Gastroesophageal sphincter (tissue), 4 donors: ENCODE data around the gene PAH. TPM values are rescaled to one million over a fixed set of nuclear protein-coding genes. Genes with fewer than 3 reads are reported as not detected.
A peak's percentile ranks its signal among the peaks of the same experiment; 100 is the strongest.

Experiments used
- ATAC-seq: fragments of 150-250 bp; one replicate; pipeline ENCODE4 v1.9.1; 2016; ENCODE audit warnings: mild to moderate bottlenecking, moderate library complexity
- H3K27ac ChIP-seq, 4 donors: fragments of 200-600 bp; sonication (generic) in 3 of 4; 1 replicate in 3 of 4; 2 replicates in 1 of 4; pipeline ENCODE4 v1.5.1; 2016 to 2019
- H3K27me3 ChIP-seq: fragments of 200-600 bp; sonication (generic); one replicate; pipeline ENCODE4 v1.5.1; 2019
- H3K36me3 ChIP-seq, 2 donors: fragments of 200-600 bp; sonication (generic); one replicate each; pipeline ENCODE4 v1.5.1; 2019; ENCODE audit warnings: control low read depth in 1 of 2
- H3K4me1 ChIP-seq, 3 donors: fragments of 200-600 bp; sonication (generic); 1 replicate in 2 of 3; 2 replicates in 1 of 3; pipeline ENCODE4 v1.5.1; 2016 to 2019; ENCODE audit warnings: control low read depth in 2 of 3
- H3K4me3 ChIP-seq, 2 donors: fragments of 200-600 bp; sonication (generic); one replicate each; pipeline ENCODE4 v1.5.1; 2019; ENCODE audit warnings: mild to moderate bottlenecking in 1 of 2, moderate library complexity in 1 of 2
- H3K9me3 ChIP-seq, 3 donors: fragments of 200-600 bp; sonication (generic); one replicate each; pipeline ENCODE4 v1.5.1; 2017 to 2019; ENCODE audit warnings: control low read depth in 2 of 3
- CTCF ChIP-seq, 4 experiments: fragments of 200-600 bp in 2 of 4; fragments of 450-650 bp in 2 of 4; sonication (generic) in 1 of 4; IDR thresholded peaks; one replicate each; pipeline ENCODE4 v1.5.1; 2017 to 2019; ENCODE audit warnings: antibody characterized with exemption in 4 of 4, mild to moderate bottlenecking in 2 of 4, moderate library complexity in 2 of 4
- EP300 ChIP-seq: sonication (generic); formaldehyde crosslinking; IDR thresholded peaks from one replicate; pipeline ENCODE4 v1.6.1; 2017; ENCODE audit warnings: antibody characterized with exemption, mild to moderate bottlenecking
- POLR2A ChIP-seq, 2 donors: fragments of 450-650 bp; IDR thresholded peaks; one replicate each; pipeline ENCODE4 v1.6.1; 2017; ENCODE audit warnings: antibody characterized with exemption in 2 of 2, mild to moderate bottlenecking in 2 of 2, moderate library complexity in 1 of 2
- POLR2AphosphoS5 ChIP-seq: sonication (generic); formaldehyde crosslinking; IDR thresholded peaks from one replicate; pipeline ENCODE4 v1.6.1; 2017; ENCODE audit warnings: antibody characterized with exemption
- WGBS, 2 donors: methylation state at CpG; one replicate each; pipeline ENCODE4 v1.1.5; 2018; ENCODE audit warnings: low coverage in 1 of 2; 5-methylcytosine and 5-hydroxymethylcytosine counted together
- total RNA-seq, 4 donors: library from RNA; depleted of rRNA; stranded (reverse); fragments of >200 nt; gene quantifications; one replicate each; pipeline ENCODE4 v1.1.0, GENCODE V29; 2016

Gene PAH
- total RNA-seq, 4 donors from 2014 or later, result 0.67 TPM; not detected in 3

GRCh38 chr12:102806592-102806991 lies 110.5 kb downstream of the PAH start:
- no peak for ATAC-seq
- no peak for TF ChIP-seq CTCF (IDR thresholded peaks at IDR 0.05)
- H3K27ac ChIP-seq, result no peak overlapping the region
- no peaks in the 10 kb centered on the region for H3K27me3 ChIP-seq
- H3K4me1 ChIP-seq, result no peaks in the 10 kb centered on the region
- WGBS, 2 donors, result 53 to 73% methylated on average over 2 of the region's 2 CpGs
- no peaks in the 10 kb centered on the region for H3K9me3 ChIP-seq
- no peaks in the 10 kb centered on the region for H3K36me3 ChIP-seq
- H3K4me3 ChIP-seq, result no peak overlapping the region

GRCh38 chr12:102806110-102806509 lies 110.9 kb downstream of the PAH start:
- Histone ChIP-seq H3K9me3 (no peaks in the 10 kb centered on the region), H3K4me1 (no peaks in the 10 kb centered on the region), H3K27ac (no peak overlapping the region), H3K27me3 (no peaks in the 10 kb centered on the region), H3K4me3 (no peak overlapping the region), H3K36me3 (no peaks in the 10 kb centered on the region)
- peak; percentile 55 for ATAC-seq
- TF ChIP-seq POLR2A (IDR thresholded peaks at IDR 0.05), result no peak
- no peak for TF ChIP-seq CTCF (IDR thresholded peaks at IDR 0.05)
- TF ChIP-seq EP300, result no peak
- no peak for TF ChIP-seq POLR2AphosphoS5
- 41% methylated on average over 3 of the region's 3 CpGs; no CpG with 5 or more reads in 1 of the 2 donors for WGBS, 2 donors

- ATAC-seq, result no peak
- no peak for TF ChIP-seq POLR2A (IDR thresholded peaks at IDR 0.05)
- no peak for TF ChIP-seq CTCF (IDR thresholded peaks at IDR 0.05)
- TF ChIP-seq POLR2AphosphoS5, result no peak
- TF ChIP-seq EP300, result no peak
- no peak overlapping the region for H3K27ac ChIP-seq
- no peak overlapping the region for H3K4me3 ChIP-seq
- no peaks in the 10 kb centered on the region for H3K27me3 ChIP-seq
- no peaks in the 10 kb centered on the region for H3K9me3 ChIP-seq
- no peaks in the 10 kb centered on the region for H3K36me3 ChIP-seq
- H3K4me1 ChIP-seq, result peaks cover 0 to 5% (median 0%) of the 10 kb centered on the region in 3 donors
These were observed 116.5 kb downstream of the PAH start for GRCh38 chr12:102800565-102800964.

DNA sequence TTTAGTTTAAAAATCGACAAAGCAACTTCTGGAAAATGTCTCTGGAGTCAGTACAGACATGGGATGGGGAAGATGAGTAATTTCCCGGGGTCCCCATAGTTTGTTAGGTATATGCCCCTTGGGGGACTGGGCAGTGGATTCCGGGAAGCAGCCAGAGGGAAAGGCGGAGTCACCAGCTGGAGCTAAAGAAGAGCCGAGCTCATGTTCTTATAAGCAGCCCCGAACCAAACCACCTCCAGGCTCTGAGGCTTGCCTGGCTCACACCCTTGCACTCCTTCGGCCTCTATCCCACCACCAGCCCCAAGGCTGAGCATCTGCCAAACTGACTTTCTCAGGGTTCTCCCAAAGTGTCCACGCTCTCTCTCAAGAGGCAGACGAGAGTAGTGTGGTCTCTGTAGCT lies 117.8 kb downstream of the PAH start:
- peaks cover 0 to 5% (median 0%) of the 10 kb centered on the region in 3 donors for H3K4me1 ChIP-seq
- 41 to 64% methylated on average over 7 of the region's 9 CpGs for WGBS, 2 donors

More for the DNA sequence above, 117.8 kb downstream of the PAH start:
- Histone ChIP-seq H3K27me3 (no peaks in the 10 kb centered on the region), H3K36me3 (no peaks in the 10 kb centered on the region), H3K4me3 (no peak overlapping the region), H3K9me3 (no peaks in the 10 kb centered on the region), H3K27ac (no peak overlapping the region)
- no peak for TF ChIP-seq POLR2AphosphoS5
- no peak for TF ChIP-seq POLR2A (IDR thresholded peaks at IDR 0.05)
- TF ChIP-seq CTCF (IDR thresholded peaks at IDR 0.05), result no peak
- TF ChIP-seq EP300, result no peak
- no peak for ATAC-seq
